LNCaP clone FGC (cell line): ENCODE measurements around the gene MRPL11.

Experiments
- DNase-seq: peaks from one replicate; pipeline ENCODE4 v3.0.0-alpha.2; 2011; ENCODE audit warnings: low read depth
- H3K4me3 ChIP-seq: 2 replicates; pipeline ENCODE4 v1.5.1; 2011; ENCODE audit warnings: mild to moderate bottlenecking, low read depth, low read length, control low read depth
- CTCF ChIP-seq: IDR thresholded peaks from 2 replicates; pipeline ENCODE4 v1.5.1; 2012; ENCODE audit warnings: mild to moderate bottlenecking; ENCODE audit not compliant: control insufficient read depth, insufficient read depth; ENCODE audit errors: extremely low read depth

The MRPL11 gene

GRCh38 chr11:66477263-66478201 lies 38.9 kb upstream of the MRPL11 start:
- H3K4me3 ChIP-seq, result no peak overlapping the region
- no peak for TF ChIP-seq CTCF
- DNase-seq, result no peak

GRCh38 chr11:66476841-66477251 lies 38.2 kb upstream of the MRPL11 start:
- no peak for TF ChIP-seq CTCF
- no peak for DNase-seq
- H3K4me3 ChIP-seq, result no peak overlapping the region

- DNase-seq, result no peak
- no peak for TF ChIP-seq CTCF
- no peak overlapping the region for H3K4me3 ChIP-seq
Observed at GRCh38 chr11:66476173-66476840, 37.7 kb upstream of the MRPL11 start.

- TF ChIP-seq CTCF, result no peak
Observed at GRCh38 chr11:66475349-66476172, 36.9 kb upstream of the MRPL11 start.

DNA sequence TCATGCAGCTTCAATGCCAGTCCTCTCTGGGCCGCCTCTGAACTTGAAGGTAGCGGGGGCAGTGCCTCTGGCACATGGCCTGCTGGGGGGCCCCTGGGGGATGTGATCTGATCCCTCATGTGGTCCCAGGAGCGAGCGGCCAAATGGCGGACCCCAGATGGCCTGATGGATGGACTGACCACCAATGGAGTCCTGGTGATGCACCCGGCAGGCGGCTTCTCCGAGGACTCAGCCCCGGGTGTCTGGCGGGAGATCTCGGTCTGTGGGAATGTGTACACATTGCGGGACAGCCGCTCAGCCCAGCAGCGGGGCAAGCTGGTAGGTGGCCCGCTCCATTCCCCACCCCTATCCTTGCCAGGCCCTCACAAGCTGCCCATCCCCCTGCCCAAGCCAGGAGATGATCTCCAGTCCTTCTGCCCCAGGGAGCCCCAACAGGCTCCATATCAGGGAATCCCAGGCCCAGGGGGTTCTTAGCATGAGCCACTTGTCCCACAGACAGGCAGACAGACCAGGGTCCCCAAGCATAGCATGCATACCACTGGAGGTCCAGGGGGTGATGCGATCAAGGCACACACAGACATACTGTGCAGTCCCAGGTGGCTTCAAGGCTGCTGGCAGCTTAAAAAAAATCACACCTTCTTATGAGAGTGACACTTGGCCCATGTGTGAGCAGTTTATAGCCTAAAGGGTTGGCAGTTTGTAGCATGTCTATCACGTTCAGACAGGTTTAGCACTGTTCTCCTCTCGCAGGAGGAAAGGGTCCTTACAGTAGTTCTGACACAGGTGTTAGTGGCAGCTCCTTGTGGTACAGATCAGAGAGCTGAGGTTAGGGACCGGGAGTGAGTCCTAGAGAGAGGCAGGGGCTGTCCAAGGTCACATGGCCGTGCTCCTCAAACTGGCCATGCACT lies 35.2 kb upstream of the MRPL11 start:
- no peak for TF ChIP-seq CTCF
- DNase-seq, result no peak
- no peak overlapping the region for H3K4me3 ChIP-seq

More at GRCh38 chr11:66475349-66476172, 36.9 kb upstream of the MRPL11 start:
- no peak for DNase-seq
- H3K4me3 ChIP-seq, result no peak overlapping the region

GRCh38 chr11:66473167-66473566 lies 34.5 kb upstream of the MRPL11 start:
- no peak for TF ChIP-seq CTCF
- no peak overlapping the region for H3K4me3 ChIP-seq
- DNase-seq, result no peak
